ENCODE results near the gene WDFY4. TPM values are rescaled to one million over a fixed set of nuclear protein-coding genes. Genes with fewer than 3 reads are reported as not detected.

WDFY4 gene
- total RNA-seq, 2 donors from 2014 or later: not detected

GRCh38 chr10:48682265-48682664 lies 2.4 kb upstream of the WDFY4 start:
- Histone ChIP-seq H3K9ac (ENCODE audit: extremely low read depth, low read length, poor library complexity, severe bottlenecking) (no peak overlapping the region), H3K27me3 (ENCODE audit: control insufficient read depth, insufficient read depth, low read length, poor library complexity, severe bottlenecking) (no peaks in the 10 kb centered on the region), H3K27ac (ENCODE audit: low read depth, low read length) (no peak overlapping the region), H3K9me3 (ENCODE audit: control insufficient read depth, low read length) (no peaks in the 10 kb centered on the region), H3K36me3 (ENCODE audit: control insufficient read depth, insufficient read depth, low read length) (no peaks in the 10 kb centered on the region), H3K4me3 (ENCODE audit: low read length) (no peak overlapping the region), H3K4me1 (ENCODE audit: control insufficient read depth, insufficient read depth, low read length) (no peaks in the 10 kb centered on the region)
- DNase-seq: no peak
- no peak overlapping the region for H3K27ac Mint-ChIP-seq
- 88 to 100% methylated on average over 2 to 3 of the region's 3 CpGs for WGBS, 2 experiments (ENCODE audit: insufficient coverage in 1 of 2, insufficient read length in 1 of 2)
- peaks cover 2% of the 10 kb centered on the region for H3K27me3 Mint-ChIP-seq (ENCODE audit: insufficient read depth)
- no peak for TF ChIP-seq CTCF (conservative IDR thresholded peaks at IDR 0.05)
- H3K9me3 Mint-ChIP-seq: peaks cover 15% of the 10 kb centered on the region
- H3K4me1 Mint-ChIP-seq: no peaks in the 10 kb centered on the region
- H3K36me3 Mint-ChIP-seq (ENCODE audit: low read depth): no peaks in the 10 kb centered on the region
- H3K4me3 Mint-ChIP-seq: no peak overlapping the region

- Mint-ChIP-seq H3K9me3 (peaks cover 7% of the 10 kb centered on the region), H3K27me3 (ENCODE audit: insufficient read depth) (no peaks in the 10 kb centered on the region), H3K27ac (no peak overlapping the region), H3K4me1 (no peaks in the 10 kb centered on the region), H3K4me3 (no peak overlapping the region), H3K36me3 (ENCODE audit: low read depth) (no peaks in the 10 kb centered on the region)
- Histone ChIP-seq H3K27ac (ENCODE audit: low read depth, low read length) (no peak overlapping the region), H3K4me1 (ENCODE audit: control insufficient read depth, insufficient read depth, low read length) (no peaks in the 10 kb centered on the region), H3K9ac (ENCODE audit: extremely low read depth, low read length, poor library complexity, severe bottlenecking) (no peak overlapping the region), H3K36me3 (ENCODE audit: control insufficient read depth, insufficient read depth, low read length) (no peaks in the 10 kb centered on the region), H3K27me3 (ENCODE audit: control insufficient read depth, insufficient read depth, low read length, poor library complexity, severe bottlenecking) (no peaks in the 10 kb centered on the region), H3K9me3 (ENCODE audit: control insufficient read depth, low read length) (no peaks in the 10 kb centered on the region), H3K4me3 (ENCODE audit: low read length) (no peak overlapping the region)
- WGBS, 2 experiments (ENCODE audit: insufficient coverage in 1 of 2, insufficient read length in 1 of 2): 94 to 100% methylated on average over 4 to 6 of the region's 6 CpGs
- DNase-seq: no peak
- no peak for TF ChIP-seq CTCF (conservative IDR thresholded peaks at IDR 0.05)
These were observed 1.2 kb upstream of the WDFY4 start for GRCh38 chr10:48683424-48683823.

GRCh38 chr10:48683868-48684267 lies 805 bp upstream of the WDFY4 start:
- H3K9ac ChIP-seq (ENCODE audit: extremely low read depth, low read length, poor library complexity, severe bottlenecking): no peak overlapping the region
- TF ChIP-seq CTCF (conservative IDR thresholded peaks at IDR 0.05): no peak
- WGBS, 2 experiments (ENCODE audit: insufficient coverage in 1 of 2, insufficient read length in 1 of 2): 90 to 93% methylated on average over 3 to 5 of the region's 5 CpGs

More at GRCh38 chr10:48683868-48684267, 805 bp upstream of the WDFY4 start:
- H3K4me1 ChIP-seq (ENCODE audit: control insufficient read depth, insufficient read depth, low read length): no peaks in the 10 kb centered on the region
- DNase-seq: no peak
- H3K27me3 ChIP-seq (ENCODE audit: control insufficient read depth, insufficient read depth, low read length, poor library complexity, severe bottlenecking): no peaks in the 10 kb centered on the region
- H3K4me1 Mint-ChIP-seq: no peaks in the 10 kb centered on the region
- no peaks in the 10 kb centered on the region for H3K27me3 Mint-ChIP-seq (ENCODE audit: insufficient read depth)
- no peak overlapping the region for H3K27ac Mint-ChIP-seq
- H3K4me3 ChIP-seq (ENCODE audit: low read length): no peak overlapping the region
- H3K9me3 ChIP-seq (ENCODE audit: control insufficient read depth, low read length): no peaks in the 10 kb centered on the region
- H3K27ac ChIP-seq (ENCODE audit: low read depth, low read length): no peak overlapping the region
- peaks cover 7% of the 10 kb centered on the region for H3K9me3 Mint-ChIP-seq
- no peaks in the 10 kb centered on the region for H3K36me3 Mint-ChIP-seq (ENCODE audit: low read depth)
- no peaks in the 10 kb centered on the region for H3K36me3 ChIP-seq (ENCODE audit: control insufficient read depth, insufficient read depth, low read length)
- H3K4me3 Mint-ChIP-seq: no peak overlapping the region

All from endodermal cell (in vitro differentiated cells).